HG02870 (cell line): Measurements from ENCODE around the gene PLCB1.

Experiments used
- ATAC-seq: cut with Tn5 transposase; IDR thresholded peaks from one replicate; pipeline ENCODE4 v1.9.1; 2021; ENCODE audit warnings: mild to moderate bottlenecking, moderate library complexity; ENCODE audit not compliant: unreplicated experiment

Gene PLCB1

DNA sequence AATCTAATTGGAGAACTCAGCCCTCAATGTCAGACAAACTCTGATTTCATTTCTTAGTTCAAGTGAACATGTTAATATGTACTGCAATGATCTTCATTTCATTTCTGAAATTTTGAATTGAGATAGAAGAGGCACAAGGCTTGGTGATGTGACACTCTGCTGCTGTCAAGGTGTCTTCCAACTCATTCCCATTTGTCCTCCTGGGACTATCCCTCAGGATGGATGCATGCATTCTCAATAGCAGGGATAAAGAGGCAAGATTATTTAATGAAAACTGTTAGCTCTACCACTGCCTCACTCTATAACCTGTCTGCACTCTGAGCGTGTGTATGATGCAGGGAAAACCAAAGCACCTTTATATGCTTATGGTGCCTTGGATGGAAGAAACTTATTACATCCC is 78.7 kb downstream of the PLCB1 start:
- ATAC-seq = no peak

DNA sequence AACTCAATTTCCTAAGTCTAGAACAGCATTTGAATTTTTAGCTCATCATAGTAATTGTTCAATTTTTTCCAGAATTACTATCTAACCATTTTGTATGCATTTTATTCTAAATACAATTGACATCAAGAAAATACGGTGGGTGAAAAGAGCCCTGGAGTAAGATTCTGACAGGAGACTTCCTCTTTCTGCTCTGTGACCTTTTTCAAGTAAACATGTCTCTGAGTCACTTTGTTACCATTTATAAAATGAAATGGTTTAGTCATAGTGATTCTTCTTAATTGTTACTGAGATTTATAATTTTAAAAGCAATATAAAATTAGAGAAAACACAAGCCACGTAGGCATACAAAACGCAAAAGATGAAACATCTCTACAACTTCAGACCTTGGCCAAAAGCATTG is 80.2 kb downstream of the PLCB1 start:
- ATAC-seq = peak; percentile 27

DNA sequence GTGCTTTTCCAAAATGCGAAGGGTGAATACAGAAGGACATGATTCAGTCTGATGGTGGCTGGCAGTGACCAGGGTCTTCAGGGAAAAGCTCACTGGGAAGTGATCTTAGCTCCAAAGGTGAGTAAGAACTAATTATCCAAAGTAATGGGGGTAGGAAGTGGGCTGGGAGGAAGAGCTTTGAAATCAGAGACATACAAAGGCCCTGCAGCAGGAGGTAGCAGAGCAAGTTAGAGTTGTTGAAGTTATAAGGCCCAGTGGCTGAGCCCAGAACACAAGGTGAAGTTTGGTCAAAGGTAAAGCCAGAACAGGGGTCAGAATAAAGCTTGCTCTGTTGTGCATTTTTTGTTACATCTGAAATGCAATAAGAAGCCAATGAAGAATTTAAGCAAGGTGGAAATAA is 81.2 kb downstream of the PLCB1 start:
- no peak for ATAC-seq

DNA sequence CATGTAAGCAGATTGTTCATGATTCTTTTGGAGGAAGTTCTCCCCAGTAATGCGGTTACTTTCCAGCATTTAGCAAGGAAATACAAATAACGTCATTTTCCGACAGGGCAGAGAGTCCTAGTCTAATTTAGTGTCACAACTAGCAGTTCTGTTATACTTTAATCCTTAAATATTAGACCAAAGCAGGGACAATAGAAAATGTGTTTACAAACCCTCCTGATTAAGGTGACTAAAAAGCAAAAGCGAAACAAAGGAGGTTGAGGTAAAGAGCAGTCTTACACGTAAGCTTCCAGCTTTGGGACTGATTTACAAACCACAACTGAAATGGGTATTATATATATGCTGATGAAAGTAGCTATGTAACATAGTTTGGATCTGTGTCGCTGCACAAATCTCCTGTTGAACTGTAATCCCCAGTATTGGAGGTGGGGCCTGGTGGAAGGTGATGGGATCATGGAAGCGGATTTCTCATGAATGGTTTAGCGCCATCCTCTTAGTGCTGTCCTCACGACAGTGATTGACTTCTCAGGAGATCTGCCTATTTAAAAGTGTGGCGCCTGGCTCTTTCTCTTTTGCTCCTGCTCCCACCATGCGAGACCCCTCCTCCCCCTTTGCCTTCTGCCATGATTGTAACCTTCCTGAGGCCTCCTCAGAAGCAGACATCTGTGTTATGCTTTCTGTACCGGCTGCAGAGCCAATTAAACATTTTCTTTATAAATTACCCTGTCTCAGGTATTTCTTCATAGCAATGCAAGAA is 81.9 kb downstream of the PLCB1 start:
- peak; percentile 82 for ATAC-seq

DNA sequence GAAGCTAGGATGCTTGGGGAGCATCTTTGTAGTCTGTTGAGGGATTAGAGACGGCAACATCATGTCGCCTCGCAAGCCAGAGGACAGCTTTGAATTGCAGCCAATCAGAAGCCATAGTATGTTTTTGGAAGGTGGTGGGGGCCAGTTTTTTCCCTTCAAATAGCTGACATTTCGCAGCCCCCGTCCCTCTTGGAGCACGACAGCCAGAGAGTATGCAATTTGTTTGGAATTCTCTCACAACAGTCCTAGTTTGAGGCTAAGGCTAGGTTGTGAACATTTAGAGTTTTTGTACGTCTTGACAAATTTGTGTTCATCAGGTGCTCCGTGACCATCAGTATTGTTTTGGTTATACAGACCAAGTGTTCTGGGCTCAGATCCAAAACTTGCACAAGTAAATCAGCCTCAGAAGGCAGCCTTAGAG is 83.3 kb downstream of the PLCB1 start:
- no peak for ATAC-seq

DNA sequence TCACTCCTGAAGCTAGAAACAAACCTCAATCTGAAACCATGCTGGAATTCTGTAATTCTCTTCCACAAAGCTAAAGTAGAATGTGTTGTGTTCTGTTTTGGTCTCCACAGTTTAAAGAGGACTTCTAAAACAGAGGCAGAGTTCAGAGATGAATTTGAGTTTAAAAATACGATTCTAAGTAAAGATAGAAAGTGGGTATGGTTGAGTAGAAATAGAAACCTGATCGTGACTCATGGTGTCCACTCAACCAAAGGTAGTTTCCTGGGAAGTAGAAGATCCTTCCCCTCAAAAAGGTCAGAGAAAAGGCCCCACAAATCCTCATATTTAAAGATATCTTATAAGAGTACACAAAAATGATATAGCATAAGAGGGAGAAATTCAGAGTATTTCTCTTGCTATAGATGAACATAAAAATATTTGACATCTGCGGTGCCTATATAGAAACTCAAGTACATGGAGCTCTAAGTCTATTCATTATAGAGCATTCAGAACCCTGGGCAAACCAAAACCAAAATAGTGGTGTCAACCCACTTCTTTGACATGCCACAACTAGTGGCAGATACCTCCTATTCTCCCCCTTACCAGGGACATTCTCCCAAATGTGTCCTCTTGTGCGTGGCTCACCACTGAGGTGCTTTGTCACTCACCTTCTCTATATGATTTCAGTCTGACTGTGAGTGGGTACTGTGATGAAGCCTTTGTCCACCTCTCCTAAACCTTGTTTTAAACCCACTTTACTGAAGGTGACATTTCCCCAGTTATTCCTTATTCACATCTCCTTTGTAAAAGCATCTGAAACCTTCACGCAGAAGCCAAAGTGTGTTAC is 84.5 kb downstream of the PLCB1 start:
- ATAC-seq = peak; percentile 31

DNA sequence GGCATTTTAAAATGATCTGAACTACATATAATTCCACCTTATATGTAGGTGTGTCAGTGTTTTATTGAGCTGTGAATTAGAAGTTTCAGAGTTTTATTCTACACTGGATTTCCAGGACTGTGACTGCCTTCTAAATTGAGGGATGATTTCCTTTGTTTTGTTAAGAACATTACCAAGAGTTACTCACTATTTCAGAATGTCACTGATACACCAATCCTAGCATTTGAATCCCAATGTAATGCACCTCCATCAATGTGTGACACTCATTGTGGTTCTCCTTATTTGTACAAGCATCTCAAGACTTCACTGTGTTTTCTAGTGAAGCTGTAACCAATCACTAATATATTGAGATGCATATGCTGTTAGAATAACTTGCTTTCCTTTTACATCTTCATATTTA is 86.8 kb downstream of the PLCB1 start:
- no peak for ATAC-seq

DNA sequence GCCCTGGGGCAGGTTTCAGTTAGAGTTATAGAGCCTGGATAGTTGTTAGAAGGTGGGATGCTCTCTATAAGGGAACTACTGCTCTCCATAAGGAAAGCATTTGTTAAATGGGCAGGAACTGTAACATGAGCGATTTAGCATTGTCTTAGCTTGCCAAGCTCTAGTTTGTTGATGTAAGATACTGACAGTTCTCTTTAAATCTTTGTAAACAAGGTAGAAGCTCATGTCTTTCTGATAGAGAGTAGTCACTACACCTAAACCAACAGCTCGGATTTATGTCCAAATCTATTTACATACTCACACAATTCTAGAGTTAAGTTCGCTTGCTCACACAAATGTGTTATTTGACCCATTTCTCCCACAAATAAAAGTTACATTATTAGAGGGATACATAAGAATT is 87.3 kb downstream of the PLCB1 start:
- ATAC-seq = no peak

DNA sequence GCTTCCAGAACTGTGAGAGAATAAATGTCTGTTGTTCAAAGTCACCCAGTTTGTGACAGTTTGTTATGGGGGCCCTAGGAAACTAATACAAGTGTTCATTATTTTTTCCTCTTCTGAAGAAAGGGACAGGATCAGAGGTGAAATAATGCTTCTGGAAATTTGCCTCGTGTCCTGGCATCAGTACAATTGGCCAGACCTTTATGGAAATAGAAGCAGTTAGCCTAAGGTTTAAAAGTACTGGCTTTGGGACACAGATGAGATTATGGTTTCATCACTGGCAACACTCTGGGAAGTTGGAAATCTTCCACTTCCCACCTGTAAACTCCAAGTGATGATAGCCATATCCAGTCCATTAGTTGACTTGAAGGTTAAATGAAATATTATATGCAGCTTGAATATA is 88.7 kb downstream of the PLCB1 start:
- ATAC-seq = no peak

DNA sequence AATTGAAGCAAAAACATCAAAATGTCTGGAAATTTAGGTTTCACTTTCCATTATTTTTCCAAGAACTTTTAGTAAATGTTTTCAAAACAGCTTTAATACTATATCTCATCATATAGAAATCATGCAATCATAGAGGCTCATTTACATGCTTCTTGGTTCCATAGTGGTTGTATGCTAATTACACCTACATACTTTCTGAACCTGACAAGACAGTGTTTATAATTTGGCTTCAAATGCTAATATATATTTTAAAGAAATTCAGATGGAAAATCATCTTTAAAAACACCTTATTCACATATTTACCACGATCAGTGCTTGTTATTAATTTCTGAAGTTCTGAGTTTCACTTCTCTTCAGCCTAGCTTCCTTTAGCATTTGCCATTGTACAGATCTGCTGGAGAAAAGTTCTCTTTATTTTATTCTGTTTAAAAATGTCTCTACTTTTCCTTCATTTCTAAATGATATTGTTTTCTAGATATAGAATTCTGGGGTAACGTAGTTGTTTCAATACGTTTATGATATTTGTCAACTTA is 89.9 kb downstream of the PLCB1 start:
- peak; percentile 75 for ATAC-seq

DNA sequence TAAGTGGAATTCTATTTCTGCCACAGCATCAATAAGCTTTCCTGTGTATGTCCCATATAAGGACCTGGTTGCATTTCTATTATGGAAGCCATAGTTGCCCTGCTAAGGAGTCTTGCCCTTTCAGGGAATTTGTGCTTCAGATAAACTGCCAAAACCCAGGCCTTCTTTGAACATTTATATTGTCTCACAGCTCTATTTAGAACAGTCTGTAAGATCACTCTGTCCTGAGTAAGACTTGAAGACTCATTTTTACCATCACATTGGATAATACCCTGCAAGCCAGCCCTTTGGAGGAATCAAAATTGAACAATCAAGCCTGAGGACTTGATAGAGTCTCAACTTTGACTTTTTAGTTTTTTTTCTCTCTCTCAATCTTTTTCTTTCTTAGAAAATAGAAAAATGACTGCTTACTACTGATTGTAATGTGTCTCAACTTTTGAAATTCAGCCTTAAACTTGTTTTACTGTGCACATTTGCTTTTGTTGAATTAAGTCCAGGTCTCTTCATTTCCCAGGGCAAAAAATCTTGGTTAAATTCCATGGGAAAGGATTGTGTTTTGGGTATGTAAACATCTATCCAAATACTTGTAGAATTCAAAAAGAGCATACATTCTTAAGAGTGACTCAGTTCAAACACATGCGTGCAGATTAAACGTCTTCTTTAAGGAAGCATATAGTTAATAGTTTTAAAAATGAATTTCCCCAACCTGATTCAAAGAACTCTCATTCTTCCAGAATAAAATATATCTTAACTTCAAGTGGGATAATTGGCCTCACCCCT is 91.2 kb downstream of the PLCB1 start:
- ATAC-seq = no peak

DNA sequence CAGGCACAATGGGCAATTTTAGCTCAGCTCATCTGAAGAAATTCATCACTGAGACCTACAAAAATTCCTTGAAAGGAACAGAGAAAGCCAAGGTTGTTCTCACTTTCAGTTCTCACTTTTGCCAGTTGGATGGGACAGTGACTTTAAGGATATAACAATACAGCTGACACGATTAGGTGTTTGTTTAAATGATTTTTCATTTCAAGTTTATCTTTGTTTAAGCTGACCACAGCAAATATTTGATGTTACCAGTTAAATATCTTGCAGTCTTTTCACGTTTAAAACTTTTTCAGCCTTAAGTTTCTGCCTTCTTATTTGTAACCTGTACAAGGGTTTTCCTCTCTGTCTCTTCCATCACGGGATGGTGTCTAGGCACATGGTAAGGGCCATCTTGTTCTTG is 93.6 kb downstream of the PLCB1 start:
- no peak for ATAC-seq

DNA sequence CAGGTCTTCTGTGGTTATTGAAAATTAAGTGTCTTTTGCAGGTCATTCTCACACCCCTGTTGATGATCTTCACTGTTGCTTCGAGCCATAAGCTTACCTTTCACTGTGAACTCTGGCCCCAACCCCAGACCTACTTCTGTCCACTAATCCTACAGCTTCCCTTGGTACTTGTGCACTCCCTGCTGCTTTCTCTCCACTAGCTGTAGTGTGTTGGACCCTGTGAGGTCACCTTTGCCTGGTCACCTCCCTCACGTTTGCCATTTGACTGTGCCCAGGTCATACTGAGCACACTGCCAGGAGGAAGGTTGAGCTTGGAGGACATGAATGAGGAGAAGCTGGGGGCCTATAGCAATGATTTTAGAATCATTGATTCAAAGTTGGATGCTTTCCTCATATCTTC is 94.0 kb downstream of the PLCB1 start:
- no peak for ATAC-seq

DNA sequence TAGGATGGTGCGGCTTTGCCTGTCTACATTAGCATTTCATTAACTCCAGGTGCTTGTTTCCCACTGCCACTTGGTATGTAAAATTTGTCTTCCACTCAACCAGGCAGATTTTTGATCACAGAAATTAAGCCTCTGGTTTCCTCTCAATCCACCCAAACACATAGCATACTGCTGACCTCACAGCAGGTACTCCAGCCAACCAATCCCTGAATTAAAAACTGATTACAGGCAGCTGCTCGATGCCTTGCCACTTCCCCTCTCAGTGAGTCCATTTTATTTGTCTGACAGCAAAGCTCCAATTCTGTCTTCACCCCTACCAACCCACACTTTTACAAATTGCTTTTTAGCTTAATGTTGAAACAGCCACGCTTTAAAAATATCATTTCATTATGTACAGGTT is 95.2 kb downstream of the PLCB1 start:
- no peak for ATAC-seq

DNA sequence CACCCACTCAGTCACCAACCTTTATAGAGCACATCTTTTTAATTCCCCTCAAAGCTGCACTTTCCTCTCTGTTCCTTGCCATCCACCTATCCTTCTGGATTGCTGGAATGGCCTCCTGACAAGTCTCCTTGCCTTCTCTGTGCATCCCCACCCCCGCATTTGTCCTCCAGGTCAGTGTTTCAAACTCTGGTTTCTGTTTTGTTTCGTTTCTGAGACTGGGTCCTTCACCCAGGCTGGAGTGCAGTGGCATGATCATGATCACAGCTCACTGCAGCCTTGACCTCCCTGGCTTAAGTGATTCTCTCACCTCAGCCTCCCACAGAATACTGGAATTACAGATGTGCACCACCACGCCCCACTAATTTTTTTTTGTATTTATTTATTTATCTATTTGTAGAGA is 96.2 kb downstream of the PLCB1 start:
- peak; percentile 53 for ATAC-seq

DNA sequence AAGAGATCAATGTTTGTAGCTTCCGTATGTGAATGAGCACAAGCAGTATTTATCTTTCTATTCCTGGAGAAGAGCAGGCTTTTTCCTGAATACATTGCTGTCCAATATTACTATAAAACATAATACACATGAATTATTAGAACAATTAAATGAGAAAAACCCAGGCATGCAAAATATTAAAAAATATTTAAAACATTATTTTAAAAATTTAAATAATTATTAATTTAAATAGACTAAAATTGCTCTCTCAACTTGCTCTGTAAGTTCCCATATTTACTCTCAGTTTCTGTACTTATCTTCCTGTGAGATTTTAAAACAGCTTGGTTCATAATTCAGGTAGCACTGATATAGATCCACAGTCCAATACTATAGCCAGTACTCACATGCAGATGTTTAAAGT is 97.0 kb downstream of the PLCB1 start:
- no peak for ATAC-seq

DNA sequence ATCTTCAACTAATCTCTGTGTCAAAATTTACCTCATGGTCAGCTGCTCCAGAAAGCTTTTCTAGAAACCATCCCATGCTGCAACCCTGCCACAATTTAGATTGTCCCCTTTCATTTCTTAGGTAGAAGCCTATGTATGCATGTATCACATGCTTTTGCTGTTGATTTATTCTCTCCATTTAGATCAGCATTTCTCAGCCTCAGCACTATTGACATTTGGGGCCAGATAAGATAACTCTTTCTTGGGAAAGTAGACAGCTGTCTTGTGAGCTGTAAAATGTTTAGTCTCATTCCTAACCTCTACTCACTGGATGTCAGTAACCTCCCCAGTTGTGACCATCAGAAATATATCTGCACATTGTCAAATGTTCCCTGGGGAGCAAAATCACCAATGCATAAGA is 99.0 kb downstream of the PLCB1 start:
- ATAC-seq = no peak

DNA sequence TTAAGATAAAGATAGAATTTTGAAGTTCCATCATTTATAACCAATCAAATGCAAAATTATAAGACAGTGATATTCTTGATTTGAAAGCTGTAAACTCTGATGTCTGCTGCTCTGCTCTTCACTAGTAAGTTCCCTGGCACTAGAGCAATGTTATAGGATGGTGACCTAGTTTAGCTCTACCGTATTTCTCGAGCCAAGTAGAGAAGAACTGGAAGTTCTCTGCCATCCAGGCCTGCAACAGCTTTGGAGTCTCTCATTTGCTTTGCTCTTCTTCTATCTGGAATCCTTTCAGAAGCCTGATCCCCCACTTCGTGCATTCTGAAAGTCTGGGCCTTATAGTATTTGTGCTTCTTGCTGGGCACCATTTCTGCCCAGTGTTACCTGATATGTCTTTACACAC is 100.3 kb downstream of the PLCB1 start:
- no peak for ATAC-seq

DNA sequence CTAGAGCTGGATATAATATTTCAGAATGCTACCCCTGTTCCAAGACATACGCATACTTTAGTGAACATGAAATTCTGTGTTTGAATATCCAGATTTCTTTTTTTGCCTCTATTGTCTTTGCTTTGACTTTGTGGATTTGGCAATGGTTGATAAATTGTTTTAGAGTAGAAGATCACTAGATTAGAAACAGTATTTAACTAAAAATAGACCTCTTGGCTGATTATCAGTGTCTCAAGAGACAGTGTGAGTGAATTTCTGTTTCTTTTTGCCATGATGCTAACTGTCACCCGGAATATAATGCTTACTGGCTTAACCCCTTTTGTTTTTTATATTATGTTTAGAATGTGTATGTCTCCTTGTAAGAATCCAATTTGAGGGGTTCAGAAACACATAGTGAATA is 102.5 kb downstream of the PLCB1 start:
- ATAC-seq = no peak

DNA sequence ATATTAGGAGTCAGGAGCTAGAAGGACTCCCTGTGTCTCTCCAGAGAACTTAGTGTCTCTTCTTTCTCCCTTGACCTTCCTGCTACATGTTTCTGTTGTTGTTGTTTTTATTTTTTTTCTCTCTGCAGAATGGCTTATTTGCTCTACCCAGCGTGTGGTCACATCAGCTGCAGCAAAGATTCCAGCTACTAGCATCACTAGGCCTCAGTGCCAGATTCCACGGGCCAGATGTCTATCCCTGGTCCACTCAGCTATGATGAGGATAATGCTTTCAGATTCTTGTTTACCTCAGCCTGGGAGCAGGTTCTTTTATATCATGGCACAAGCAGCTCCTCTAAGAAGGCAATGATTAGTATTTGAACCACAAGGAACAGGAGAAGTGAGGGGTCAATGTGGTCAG is 110.0 kb downstream of the PLCB1 start:
- no peak for ATAC-seq
